ENCODE results near the gene PDZD7.

PDZD7 gene

DNA sequence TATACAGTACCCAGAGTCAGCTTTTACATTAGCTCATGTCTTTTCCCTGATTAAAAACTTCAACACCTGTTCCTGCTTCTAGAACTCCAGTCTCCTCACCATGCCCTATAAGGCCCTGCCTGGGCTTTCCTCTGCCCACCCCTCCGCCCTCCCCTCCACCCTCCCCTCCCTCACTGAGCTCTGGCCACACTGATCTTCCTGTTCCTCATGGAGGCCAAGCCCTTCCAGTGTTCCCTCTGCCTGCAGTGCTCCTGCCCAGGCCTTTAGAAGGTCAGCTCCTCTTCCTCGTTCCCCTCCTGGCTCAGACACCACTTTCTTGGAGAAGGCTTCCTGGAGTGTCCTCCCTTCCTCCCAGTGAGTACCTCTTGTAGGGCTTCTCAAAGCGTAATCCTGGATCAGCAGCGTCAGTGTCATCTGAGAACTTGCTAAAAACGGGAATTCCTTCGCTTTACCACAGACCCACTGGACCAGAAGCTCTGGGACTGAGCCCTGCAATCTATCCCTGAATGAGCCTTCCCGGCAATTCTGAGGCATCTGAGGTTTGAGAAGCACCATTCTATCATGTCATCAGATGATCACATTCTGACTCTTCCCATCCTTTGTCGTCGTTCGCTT, 3.7 kb downstream of the PDZD7 start:
- no peak for TF ChIP-seq POLR2A (IDR thresholded peaks at IDR 0.05; ENCODE audit: low read depth, low read length)
- FAIRE-seq: no peak

DNA sequence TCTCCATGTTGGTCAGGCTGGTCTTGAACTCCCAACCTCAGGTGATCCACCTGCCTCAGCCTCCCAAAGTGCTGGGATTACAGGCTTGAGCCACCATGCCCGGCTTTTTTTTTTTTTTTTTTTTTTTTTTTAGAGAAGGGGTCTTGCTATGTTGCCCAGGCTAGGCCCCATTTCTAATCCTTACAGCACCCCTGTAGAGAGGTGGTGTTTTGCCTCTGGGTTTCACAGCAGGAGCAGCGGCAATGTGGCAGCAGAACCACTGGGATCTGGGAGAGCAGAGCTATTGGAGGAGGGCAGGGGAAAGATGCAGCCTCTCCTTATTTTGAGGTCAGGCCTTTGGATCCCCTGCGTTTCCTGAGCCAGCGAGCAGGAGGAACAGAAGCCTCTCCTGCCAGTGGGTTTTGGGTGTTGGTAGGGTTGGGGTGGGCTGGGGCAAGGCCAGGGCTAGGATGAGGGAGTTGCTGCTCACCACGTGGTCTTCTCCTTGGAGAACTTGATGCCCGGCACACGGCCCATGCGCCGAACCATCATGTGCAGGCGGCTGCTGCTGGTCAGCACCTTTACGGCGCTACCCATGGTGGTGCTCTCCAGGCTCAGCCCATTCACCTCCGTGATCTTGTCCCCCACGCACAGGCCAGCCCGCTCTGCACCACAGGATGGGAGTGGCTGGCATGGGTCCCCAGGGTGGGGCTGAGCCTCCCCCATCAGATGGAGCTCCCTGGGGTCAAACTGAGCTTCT, 7.8 kb downstream of the PDZD7 start:
- FAIRE-seq: no peak
- DNase-seq (ENCODE audit: insufficient read length, low spot score): no peak
- no peak for TF ChIP-seq POLR2A (IDR thresholded peaks at IDR 0.05; ENCODE audit: low read depth, low read length)

More for the DNA sequence above, 3.7 kb downstream of the PDZD7 start:
- no peak for DNase-seq (ENCODE audit: insufficient read length, low spot score)

DNA sequence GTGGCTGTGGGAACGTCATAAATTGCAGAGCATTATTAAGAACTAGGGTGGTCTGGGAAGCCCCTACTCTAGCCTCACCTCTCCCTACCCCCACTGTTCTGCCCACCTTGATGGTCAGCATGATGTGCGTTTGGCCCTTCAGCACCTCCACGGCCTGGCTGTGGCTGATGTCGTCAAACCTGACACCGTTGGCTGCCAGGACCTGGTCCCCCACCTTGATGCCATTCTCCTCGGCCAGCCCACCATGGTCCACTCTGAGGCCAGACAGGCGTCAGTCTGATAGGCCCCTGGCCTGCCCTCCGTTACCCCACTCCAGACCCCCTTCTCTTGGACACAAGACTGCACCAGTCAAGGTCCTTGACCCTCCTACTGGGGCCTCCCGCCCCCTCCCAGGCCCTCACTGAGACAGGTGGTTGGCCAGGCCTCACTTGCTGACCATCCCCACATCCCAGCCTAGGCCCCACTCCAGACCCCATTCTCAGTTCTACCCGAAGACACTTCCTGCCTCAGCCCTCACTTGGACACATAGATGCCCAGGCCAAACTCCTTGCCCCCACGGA, 9.2 kb downstream of the PDZD7 start:
- no peak for FAIRE-seq
- DNase-seq (ENCODE audit: insufficient read length, low spot score): no peak
- no peak for TF ChIP-seq POLR2A (IDR thresholded peaks at IDR 0.05; ENCODE audit: low read depth, low read length)

DNA sequence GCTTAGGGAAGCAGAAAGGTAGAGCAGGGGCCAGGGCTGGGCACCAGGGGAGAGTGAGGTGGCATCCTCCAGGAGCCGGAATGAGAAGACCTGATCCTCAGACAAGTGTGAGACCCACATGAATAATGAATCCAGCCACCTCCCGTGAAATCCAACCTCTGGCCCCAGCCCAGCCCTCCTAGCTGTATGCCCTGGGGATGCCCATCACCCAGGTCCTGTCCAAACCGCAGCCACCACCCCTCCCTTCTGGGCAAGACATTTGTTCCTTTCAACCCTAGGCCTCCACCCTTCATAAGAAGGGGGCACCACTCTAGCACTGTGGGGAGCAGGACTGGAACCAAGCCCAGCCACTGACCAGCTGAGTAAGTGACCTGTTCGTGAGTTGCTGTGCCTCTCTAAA, 9.7 kb downstream of the PDZD7 start:
- no peak for TF ChIP-seq POLR2A (IDR thresholded peaks at IDR 0.05; ENCODE audit: low read depth, low read length)
- DNase-seq (ENCODE audit: insufficient read length, low spot score) (no peak), FAIRE-seq (no peak)

DNA sequence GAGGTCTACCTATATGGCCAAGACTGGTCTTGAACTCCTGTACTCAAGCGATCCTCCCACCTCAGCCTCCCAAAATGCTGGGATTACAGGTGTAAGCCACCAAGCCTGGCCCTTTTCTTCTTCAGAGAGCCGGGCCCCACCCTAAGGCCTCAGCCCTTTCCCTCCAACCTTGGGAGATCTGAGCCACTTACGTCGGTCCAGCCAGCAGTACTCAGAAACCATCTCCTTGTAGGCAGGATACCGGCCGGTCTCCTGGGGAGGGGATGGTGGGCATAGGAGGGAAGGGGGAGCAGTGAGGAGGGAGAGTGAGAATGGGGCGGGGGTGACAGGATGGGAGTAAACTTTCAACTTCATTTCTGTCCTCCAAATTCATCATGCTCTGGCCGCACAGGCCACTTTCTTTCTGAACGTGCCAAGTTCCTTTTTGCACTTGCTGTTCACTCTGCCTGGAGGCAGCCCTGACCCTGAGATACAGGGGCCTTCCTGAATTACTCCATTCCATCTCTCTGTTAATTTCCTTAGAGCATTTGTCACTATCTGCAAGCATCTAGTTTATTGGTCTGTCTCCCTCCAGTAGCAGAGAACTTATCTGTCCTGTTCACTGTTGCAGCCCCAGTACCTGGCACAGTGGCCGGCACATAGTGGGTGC, 10.4 kb downstream of the PDZD7 start:
- FAIRE-seq (no peak), DNase-seq (ENCODE audit: insufficient read length, low spot score) (no peak)
- TF ChIP-seq POLR2A (IDR thresholded peaks at IDR 0.05; ENCODE audit: low read depth, low read length): no peak

DNA sequence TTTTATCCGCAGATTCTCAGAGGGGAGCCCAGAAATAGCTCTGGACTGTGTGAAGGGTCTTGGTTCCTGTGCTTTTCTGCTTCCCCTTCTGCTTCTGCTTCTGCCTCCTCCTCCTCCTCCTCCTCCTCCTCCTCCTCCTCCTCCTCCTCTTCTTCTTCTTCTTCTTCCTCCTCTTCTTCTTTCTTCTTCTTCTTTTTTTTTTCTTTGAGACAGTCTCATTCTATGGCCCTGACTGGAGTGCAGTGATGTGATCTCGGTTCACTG, 11.6 kb downstream of the PDZD7 start:
- FAIRE-seq: no peak
- DNase-seq (ENCODE audit: insufficient read length, low spot score): no peak
- no peak for TF ChIP-seq POLR2A (IDR thresholded peaks at IDR 0.05; ENCODE audit: low read depth, low read length)

DNA sequence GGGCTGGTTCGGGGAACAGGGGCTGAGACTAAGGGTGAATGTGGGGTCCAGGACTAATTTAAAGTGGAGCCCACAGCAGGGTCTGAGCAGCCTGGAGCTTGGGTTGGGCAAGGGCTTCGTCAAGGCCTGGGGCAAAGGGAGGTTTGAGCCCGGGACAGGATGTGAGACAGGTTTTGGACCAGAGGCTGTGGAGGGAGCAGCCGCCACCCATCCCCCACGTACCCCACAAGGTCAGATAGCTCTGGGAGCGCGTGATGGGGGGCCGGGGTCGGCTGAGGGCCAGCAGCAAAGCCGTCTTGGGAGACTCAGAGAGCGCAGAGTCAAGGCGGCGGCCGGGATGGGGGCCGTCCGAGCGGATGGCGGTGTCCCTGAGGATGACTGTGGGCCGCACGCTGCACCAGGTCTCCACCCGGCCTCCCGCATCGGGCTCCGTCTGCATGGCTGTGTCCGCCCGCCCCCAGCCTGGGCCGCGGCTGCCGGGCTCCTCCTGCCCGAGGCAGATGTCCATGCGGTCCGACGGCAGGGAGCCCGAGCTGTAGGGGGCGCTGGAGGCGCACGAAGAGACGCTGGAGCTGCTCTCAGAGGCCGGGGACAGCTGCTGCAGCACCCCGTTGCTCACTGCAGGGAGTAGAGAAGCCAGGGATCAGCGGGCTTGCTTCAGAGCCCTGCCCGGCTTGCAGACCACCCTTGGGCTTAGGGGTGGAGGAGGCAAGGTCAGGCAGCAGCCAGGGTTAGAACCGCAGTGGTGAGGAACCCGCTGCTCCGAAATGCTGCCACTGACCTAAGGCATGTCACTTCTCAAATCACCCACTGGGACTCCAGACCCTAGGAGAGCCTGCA, 12.1 kb downstream of the PDZD7 start:
- no peak for TF ChIP-seq POLR2A (IDR thresholded peaks at IDR 0.05; ENCODE audit: low read depth, low read length)
- no peak for FAIRE-seq
- DNase-seq (ENCODE audit: insufficient read length, low spot score): peak; percentile 89

DNA sequence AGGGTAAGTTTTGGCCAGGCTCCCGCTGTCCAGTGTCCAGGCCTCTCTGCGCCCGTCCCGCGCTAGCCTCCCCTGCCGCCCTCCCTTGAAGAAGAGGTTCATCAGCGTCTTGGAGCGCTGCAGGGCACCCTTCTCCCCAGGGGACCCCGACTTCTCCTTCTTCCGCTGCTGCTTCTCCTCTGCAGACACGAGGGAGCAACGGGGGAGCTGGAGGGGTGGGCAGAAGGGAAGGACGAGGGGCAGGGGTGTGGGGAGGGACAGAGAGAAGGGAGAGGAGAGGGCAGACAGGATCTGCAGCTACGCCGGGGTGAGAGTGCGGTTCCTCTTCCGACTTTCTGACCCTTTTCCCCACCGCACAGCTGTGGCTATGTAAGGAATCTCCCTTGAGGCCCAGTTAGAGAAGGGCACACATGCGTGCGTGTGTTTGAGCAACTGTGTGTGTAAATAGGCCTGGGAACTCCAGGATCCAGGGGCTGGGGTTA, 12.8 kb downstream of the PDZD7 start:
- no peak for DNase-seq (ENCODE audit: insufficient read length, low spot score)
- no peak for TF ChIP-seq POLR2A (IDR thresholded peaks at IDR 0.05; ENCODE audit: low read depth, low read length)
- FAIRE-seq: no peak

DNA sequence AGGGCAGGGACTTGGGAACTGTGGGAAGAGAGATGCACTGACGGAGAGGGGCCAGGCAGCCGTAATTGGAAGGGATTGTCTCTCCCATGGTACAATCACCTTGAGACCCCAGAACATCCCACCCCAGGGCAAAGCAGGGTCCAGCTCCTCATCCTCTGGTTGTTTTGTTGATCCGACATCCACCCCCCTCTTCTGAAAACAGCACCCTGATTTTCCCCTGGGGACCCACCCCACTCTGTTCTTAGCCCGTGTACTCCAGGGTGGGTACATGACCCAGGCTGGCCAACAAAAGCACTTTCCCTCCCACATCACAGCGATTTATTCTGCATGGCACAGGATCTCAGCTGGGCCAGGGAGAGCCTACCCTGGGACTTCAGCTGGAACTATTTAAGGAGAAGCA, 14.1 kb downstream of the PDZD7 start:
- DNase-seq (ENCODE audit: insufficient read length, low spot score) (no peak), FAIRE-seq (no peak)
- TF ChIP-seq POLR2A (IDR thresholded peaks at IDR 0.05; ENCODE audit: low read depth, low read length): no peak

DNA sequence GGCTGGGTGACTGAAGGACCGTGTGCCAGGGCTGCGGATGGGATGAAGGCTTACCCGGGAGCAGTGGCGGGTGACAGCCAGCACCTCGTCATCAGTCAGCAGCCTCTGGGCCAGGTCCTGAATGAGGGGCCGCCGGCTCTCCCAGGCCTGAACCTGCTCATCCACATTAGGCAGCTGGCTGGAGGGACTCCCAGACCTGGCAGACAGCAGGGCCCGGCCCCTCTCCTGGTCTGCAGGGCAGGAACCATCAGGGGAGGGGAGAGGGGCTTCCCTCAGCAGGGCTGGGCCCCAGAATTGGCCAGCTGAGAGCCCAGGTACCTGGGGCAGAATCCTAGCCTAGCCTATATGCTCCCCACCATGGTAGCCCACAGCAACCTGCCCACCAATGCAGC, 15.4 kb downstream of the PDZD7 start:
- TF ChIP-seq POLR2A (IDR thresholded peaks at IDR 0.05; ENCODE audit: low read depth, low read length): no peak
- FAIRE-seq (no peak), DNase-seq (ENCODE audit: insufficient read length, low spot score) (no peak)

DNA sequence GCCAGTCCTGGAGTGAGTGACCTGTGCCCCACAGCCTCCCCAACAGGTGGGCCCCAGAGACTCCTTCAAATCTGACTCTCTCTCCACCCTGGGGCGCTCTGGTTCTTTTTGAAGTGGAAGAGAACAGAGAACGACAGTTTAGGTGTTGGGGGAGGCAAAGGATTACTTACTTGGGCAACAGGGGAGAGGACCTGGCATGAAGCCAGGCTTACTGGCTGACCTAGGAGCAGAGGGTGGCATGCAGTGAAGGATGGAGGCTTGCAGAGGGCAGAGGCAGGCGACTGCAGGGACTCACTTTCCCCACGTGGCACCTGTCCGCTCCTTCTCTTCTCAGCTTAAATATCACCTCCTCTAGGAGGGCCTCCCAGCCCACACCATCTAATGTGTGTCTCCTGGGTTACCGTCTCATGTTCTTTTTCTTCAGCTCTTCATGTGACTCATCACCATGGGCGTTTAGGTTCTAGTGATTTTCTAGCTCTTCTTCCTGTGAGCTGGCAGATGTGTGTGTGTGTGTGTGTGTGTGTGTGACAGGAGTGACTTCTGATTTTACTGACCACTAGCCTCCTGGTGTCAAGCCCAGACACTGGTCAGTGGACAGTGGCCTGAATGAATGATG, 15.9 kb downstream of the PDZD7 start:
- no peak for FAIRE-seq
- TF ChIP-seq POLR2A (IDR thresholded peaks at IDR 0.05; ENCODE audit: low read depth, low read length): no peak
- DNase-seq (ENCODE audit: insufficient read length, low spot score): peak; percentile 87

DNA sequence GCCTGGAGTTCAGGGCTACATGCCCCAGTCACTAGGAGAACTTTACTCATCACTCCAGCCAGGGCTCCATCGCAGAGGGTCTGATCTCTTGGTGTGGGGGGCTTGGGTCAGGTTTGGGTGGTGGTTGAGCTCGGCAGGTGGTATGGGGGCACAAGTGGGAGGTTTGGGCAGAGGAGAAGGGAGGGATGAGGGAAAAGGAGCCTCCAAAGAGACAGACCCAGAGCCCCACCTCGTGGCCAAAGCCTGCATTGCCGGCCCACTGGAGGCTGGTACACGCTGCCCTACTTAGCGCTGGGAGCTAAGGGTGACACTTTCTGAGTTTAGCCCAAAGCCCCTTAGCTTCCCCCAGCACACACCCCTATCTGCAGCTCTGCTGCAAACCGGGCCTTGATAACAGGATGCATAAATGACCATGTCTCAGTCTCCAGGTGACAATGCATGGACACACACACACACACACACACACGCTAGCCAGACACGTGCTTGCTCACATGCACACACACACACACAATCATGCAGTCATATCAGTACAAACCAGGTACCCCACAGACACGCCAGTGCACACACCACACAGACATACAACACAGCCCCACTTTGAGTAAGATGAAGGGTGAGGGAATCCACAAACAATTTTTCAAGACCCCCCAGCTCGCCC, 16.6 kb downstream of the PDZD7 start:
- FAIRE-seq (no peak), DNase-seq (ENCODE audit: insufficient read length, low spot score) (no peak)
- no peak for TF ChIP-seq POLR2A (IDR thresholded peaks at IDR 0.05; ENCODE audit: low read depth, low read length)

DNA sequence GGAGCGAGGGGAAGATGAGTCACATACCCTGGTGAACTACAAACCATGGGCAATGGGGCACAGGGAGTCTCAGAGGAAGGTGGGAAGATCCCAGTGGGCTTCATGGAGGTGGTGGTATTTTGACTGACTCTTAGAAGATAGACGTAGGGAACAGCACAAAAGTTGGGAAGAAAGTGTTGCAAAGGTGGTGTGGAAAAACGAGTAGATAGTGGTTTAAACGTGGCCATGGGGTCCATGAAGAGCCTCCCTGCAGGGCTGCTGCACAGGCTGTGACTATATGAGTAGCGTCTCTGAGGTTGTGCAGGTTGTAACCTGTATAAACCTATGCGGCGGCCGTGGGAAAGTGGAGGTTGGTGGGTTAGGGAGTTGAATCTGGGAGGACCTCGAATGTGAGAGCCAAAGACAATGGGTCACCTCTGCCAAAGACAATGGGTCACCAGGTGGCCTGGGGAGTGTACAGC, 17.5 kb downstream of the PDZD7 start:
- DNase-seq (ENCODE audit: insufficient read length, low spot score) (no peak), FAIRE-seq (no peak)
- no peak; the same call in 1 of the 2 replicates for TF ChIP-seq POLR2A (IDR thresholded peaks at IDR 0.05; ENCODE audit: low read depth, low read length)
